ENCODE results near the gene LAMTOR4. TPM values are rescaled to one million over a fixed set of nuclear protein-coding genes. Genes with fewer than 3 reads are reported as not detected.
A peak's percentile ranks its signal among the peaks of the same experiment; 100 is the strongest.
"Not testable (repeated sequence)": the region's sequence is repeated elsewhere in the genome, so short reads cannot be mapped to it uniquely, and the experiment has no call there.

The LAMTOR4 gene
- total RNA-seq, 2 donors from 2014 or later = 125 to 205 TPM

- ATAC-seq (ENCODE audit: insufficient number of reproducible peaks, low FRiP score, low read depth) = no peak
- Histone ChIP-seq H3K4me3 (no peak overlapping the region), H3K27ac (no peak overlapping the region), H3K4me1 (ENCODE audit: control insufficient read depth in 1 of 2, low read depth in 2 of 2) (peaks cover 9 to 19% of the 10 kb centered on the region in 2 donors), H3K9me3 (no peaks in the 10 kb centered on the region), H3K36me3 (no peaks in the 10 kb centered on the region), H3K27me3 (replicated peaks; ENCODE audit: insufficient read depth) (no peaks in the 10 kb centered on the region)
- no peak for DNase-seq (ENCODE audit: low spot score)
- peak; percentile 62 for TF ChIP-seq CTCF (IDR thresholded peaks at IDR 0.05)
Measured at GRCh38 chr7:100132697-100133151, 16.0 kb upstream of the LAMTOR4 start.

- ATAC-seq (ENCODE audit: insufficient number of reproducible peaks, low FRiP score, low read depth) (peak; percentile 60), DNase-seq (ENCODE audit: low spot score) (no peak)
- no peaks in the 10 kb centered on the region for H3K4me1 ChIP-seq (ENCODE audit: control insufficient read depth in 1 of 2, low read depth in 2 of 2)
- H3K4me3 ChIP-seq = no peak overlapping the region
- no peaks in the 10 kb centered on the region for H3K9me3 ChIP-seq
- no peak overlapping the region for H3K27ac ChIP-seq
- no peaks in the 10 kb centered on the region for H3K27me3 ChIP-seq (replicated peaks; ENCODE audit: insufficient read depth)
- H3K36me3 ChIP-seq = no peaks in the 10 kb centered on the region
- no peak for TF ChIP-seq CTCF (IDR thresholded peaks at IDR 0.05)
Measured at GRCh38 chr7:100137851-100138760, 10.6 kb upstream of the LAMTOR4 start.

DNA sequence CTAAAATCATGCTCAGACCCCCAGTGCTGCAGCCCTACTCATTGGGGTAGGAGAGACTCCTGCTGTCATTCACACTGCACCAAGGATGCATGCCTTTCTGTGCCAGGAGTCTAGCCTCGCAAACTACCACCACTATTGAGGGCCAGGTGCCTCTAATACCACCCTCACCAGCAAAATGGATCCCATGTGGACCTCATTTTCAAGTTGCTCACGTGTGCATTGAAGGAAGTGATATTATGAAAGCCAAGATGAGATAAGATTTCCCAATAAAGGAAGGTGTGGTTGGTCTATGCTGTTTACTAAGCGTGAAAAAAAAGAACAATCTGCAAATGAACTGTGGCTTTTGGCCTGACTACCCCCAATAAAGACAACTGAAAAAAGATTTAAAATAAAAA is 7.2 kb upstream of the LAMTOR4 start:
- no peak for TF ChIP-seq CTCF (IDR thresholded peaks at IDR 0.05)
- DNase-seq (ENCODE audit: low spot score) = no peak
- no peaks in the 10 kb centered on the region for H3K4me1 ChIP-seq (ENCODE audit: control insufficient read depth in 1 of 2, low read depth in 2 of 2)
- H3K4me3 ChIP-seq = no peak overlapping the region
- ATAC-seq (ENCODE audit: insufficient number of reproducible peaks, low FRiP score, low read depth) = no peak
- H3K36me3 ChIP-seq = no peaks in the 10 kb centered on the region
- no peaks in the 10 kb centered on the region for H3K9me3 ChIP-seq
- no peaks in the 10 kb centered on the region for H3K27me3 ChIP-seq (replicated peaks; ENCODE audit: insufficient read depth)
- no peak overlapping the region for H3K27ac ChIP-seq

GRCh38 chr7:100142461-100142860 is 6.3 kb upstream of the LAMTOR4 start:
- Histone ChIP-seq H3K4me3 (no peak overlapping the region), H3K36me3 (no peaks in the 10 kb centered on the region), H3K27ac (no peak overlapping the region), H3K27me3 (replicated peaks; ENCODE audit: insufficient read depth) (no peaks in the 10 kb centered on the region), H3K9me3 (no peaks in the 10 kb centered on the region), H3K4me1 (ENCODE audit: control insufficient read depth in 1 of 2, low read depth in 2 of 2) (no peaks in the 10 kb centered on the region)
- ATAC-seq (ENCODE audit: insufficient number of reproducible peaks, low FRiP score, low read depth) = no peak
- DNase-seq (ENCODE audit: low spot score) = no peak
- no peak for TF ChIP-seq CTCF (IDR thresholded peaks at IDR 0.05)

GRCh38 chr7:100146350-100146749 is 2.4 kb upstream of the LAMTOR4 start:
- not testable (repeated sequence) for H3K27me3 ChIP-seq (replicated peaks; ENCODE audit: insufficient read depth); DNase-seq (ENCODE audit: low spot score); H3K27ac ChIP-seq; ATAC-seq (ENCODE audit: insufficient number of reproducible peaks, low FRiP score, low read depth); H3K4me3 ChIP-seq; H3K36me3 ChIP-seq; H3K9me3 ChIP-seq
- peaks cover 5 to 13% of the 10 kb centered on the region in 2 donors for H3K4me1 ChIP-seq (ENCODE audit: control insufficient read depth in 1 of 2, low read depth in 2 of 2)

Measured in thoracic aorta (tissue), 2 donors.